ENCODE data around the gene ADARB1.
A peak's percentile ranks its signal among the peaks of the same experiment; 100 is the strongest.

Gene ADARB1

DNA sequence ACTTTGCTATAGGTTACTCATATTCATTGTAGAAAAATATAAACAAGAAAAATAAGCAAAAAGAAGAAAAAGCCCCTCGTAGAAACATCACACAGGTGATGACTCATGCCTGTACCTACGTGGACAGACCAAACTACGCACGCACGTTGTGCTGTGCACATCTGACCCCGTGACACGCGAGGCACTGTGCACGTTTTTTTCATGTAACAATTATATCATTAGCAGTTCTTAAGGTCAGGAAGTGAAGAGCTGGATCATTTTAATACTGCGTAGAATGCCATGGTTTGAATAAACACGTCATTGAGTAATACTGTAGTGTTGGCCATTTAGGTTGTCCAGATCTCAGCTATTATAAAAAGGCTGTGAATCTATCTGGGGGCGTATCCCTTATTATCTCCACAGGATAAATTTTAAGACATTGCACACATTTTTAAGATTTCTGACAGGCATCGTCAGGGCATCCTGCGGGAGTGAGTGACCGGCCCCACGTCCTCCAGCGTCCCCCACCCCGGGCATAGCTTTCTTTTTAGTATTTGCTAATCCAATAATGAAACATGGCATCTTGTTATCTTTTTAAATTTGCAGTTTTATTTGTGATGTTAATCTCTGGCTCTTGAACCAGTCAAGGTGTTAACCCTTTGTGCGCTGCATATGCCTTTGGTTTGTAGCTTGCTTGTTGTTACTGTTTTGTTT is 23.4 kb upstream of the ADARB1 start:
- DNase-seq (ENCODE audit: low read depth), result peak; percentile 72
- TF ChIP-seq CTCF (conservative IDR thresholded peaks at IDR 0.05; ENCODE audit: control insufficient read depth, insufficient read depth, low read depth, low read length), result no peak
- no peak overlapping the region for H3K4me3 ChIP-seq (ENCODE audit: control insufficient read depth, low read depth, low read length)

DNA sequence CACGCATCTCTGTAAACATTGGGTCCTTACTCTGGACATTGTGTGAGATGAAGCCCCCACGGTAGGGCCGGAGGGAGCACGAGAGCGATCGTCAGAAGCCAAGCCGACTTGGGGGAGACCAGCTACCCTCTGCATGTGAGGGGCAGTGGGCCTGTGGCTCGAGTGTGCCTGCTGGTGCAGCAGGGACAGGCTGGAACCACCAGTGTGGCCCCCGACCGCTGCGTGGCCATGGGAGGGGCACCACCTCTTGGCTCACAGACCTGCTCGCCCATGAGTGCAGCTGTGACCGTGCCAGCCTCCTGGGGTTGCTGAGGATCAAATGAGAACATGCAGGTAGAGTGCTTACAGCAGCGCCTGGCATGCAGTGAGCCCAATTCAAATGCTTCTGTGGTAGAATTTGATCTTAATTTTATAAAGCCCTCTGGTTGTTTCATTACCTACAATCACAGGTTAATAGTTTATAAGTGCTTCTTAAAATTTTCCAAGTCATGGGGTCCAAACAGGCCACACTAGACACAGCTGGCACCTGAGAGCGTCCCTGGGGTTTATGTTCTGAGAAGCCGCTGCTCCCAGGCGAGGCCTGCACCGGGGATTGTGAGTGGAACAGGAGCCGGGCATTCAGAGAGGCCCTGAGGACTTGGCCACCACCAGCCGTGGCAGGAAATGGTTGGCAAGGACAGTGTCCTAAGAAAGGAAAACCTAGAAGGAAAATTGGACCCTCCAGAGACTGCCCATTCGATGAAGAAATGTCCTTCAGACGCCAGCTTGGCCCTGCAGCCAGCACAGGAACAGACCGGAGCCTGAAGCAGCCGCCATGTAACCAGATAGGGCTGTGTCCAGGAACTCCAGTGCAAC is 22.6 kb upstream of the ADARB1 start:
- no peak overlapping the region for H3K4me3 ChIP-seq (ENCODE audit: control insufficient read depth, low read depth, low read length)
- no peak for DNase-seq (ENCODE audit: low read depth)
- no peak for TF ChIP-seq CTCF (conservative IDR thresholded peaks at IDR 0.05; ENCODE audit: control insufficient read depth, insufficient read depth, low read depth, low read length)

DNA sequence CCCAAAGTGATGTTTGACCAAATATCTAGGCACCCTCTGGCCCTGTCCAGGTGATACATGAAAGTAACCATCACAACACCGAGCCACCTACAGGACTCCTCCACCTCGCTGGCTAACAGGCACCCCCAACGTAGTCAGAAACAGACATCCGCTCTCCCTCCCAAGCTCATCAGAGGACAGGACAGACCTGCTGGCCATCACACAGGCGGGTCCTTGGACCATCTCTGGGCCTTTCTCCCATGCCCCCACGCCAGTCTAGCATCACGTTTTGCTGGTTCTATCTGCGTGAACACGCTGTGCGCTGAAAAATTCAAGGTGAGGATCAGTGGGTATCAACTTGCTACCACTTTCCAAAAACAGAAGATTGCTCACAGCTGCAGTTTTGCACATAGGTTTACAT is 21.4 kb upstream of the ADARB1 start:
- no peak for DNase-seq (ENCODE audit: low read depth)
- TF ChIP-seq CTCF (conservative IDR thresholded peaks at IDR 0.05; ENCODE audit: control insufficient read depth, insufficient read depth, low read depth, low read length), result no peak
- no peak overlapping the region for H3K4me3 ChIP-seq (ENCODE audit: control insufficient read depth, low read depth, low read length)

DNA sequence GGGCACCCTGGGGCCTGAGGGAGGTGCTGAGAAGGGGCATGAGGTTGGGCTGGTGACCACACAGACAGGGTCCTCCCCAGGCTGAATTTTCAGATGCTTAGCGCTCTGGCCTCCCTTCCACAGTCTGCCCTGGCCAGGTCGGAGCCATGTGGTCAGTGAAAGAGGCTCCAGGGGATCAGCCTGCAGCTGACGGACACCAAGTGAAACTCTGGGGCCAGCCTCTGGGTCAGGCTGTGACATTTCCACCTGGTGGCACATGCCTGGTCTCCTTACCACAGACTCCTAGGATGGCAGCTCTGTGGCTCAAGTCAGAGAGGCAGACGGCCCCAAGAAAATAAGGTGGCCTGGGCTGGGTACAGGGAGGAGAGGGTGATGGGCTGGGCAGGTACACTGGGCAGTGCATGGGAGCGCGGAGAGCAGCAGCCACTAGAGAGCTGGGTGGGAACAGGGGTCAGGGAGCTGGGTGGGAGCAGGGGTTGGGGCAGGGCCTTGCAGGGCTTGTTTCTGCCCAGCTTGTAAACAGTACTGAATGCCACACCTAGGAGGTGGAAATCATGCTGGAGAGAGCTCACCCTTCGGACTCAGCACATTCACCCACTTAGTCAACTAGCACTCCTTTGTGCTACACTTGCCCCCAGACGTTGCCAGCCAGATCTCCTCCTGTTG is 20.7 kb upstream of the ADARB1 start:
- H3K4me3 ChIP-seq (ENCODE audit: control insufficient read depth, low read depth, low read length), result no peak overlapping the region
- DNase-seq (ENCODE audit: low read depth), result no peak
- TF ChIP-seq CTCF (conservative IDR thresholded peaks at IDR 0.05; ENCODE audit: control insufficient read depth, insufficient read depth, low read depth, low read length), result no peak

DNA sequence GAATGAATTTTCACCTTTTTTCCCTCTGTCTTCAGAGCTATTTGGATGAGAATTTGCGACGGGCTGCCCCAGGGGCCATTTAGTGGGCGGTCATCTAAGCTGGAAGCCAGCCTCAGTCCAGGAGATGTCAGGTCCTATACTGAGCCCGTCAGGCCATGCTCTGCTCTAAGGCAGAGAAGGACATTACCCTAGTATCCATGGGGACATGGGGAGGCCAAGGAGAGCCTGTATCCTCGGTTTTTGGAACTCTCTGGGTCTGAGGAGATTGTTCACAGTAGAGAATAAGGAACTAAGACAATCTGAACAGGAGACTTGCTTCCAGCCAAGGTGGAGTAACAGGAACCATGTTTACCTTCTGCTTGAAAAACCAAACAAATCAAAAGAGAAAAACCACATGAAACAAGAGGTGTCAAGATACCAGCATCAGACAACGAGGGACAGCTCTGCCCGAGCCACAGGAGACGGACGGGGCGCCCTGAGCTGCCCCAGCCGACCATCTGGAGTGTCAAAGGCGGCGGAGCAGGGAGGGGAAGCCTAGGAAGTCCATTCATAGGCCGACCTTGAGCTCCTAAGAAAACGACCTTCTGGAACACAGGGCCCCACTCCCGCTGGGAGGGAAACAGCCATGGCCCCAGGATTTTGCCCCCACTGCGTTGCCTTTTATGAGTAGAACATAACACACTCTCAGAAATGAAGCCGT is 20.0 kb upstream of the ADARB1 start:
- no peak for DNase-seq (ENCODE audit: low read depth)
- no peak overlapping the region for H3K4me3 ChIP-seq (ENCODE audit: control insufficient read depth, low read depth, low read length)
- TF ChIP-seq CTCF (conservative IDR thresholded peaks at IDR 0.05; ENCODE audit: control insufficient read depth, insufficient read depth, low read depth, low read length), result no peak

DNA sequence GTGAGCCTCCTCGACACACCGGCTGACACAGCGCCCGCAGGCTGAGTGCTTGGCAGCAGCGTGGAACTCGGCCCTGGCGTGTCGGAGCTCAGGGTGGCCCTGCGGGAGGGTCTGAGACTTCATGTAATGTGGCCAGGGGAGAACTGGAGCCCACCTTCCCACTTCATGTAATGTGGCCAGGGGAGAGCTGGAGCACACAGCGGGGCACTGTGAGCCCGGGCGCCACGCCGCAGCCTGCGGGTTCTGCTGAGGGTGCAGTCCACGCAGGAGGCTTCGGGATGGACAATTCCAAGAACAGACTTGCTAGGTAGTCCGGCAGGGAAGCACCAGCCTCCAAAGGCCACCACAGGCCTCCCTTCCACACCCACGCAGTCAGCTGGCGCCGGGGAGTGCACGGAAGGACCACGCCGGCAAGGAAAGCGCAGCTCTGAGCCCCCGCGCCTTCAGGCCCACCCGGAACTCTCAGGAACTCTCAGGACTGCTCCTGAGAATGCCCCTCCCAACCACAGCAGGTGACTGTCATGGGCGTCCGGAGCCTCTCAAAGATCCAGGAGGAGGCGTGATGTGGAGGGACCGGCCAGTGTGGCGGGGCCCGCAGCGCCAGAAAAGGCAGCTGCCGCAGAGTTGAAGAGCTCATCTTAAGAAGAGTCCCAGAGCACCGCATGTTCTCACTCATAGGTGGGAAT is 19.3 kb upstream of the ADARB1 start:
- DNase-seq (ENCODE audit: low read depth), result no peak
- no peak overlapping the region for H3K4me3 ChIP-seq (ENCODE audit: control insufficient read depth, low read depth, low read length)
- no peak for TF ChIP-seq CTCF (conservative IDR thresholded peaks at IDR 0.05; ENCODE audit: control insufficient read depth, insufficient read depth, low read depth, low read length)
